Stomach (tissue), 19 donors: ENCODE results near the gene MYO16. TPM values are rescaled to one million over a fixed set of nuclear protein-coding genes. Genes with fewer than 3 reads are reported as not detected.
A peak's percentile ranks its signal among the peaks of the same experiment; 100 is the strongest.

ENCODE experiments used
- DNase-seq, 2 donors: peaks; one replicate each; pipeline versions ENCODE4 v3.0.0 to v3.0.0-alpha.2; 2013 to 2019
- H3K27ac ChIP-seq, 5 donors: fragments of 200-600 bp in 4 of 5; sonication (generic) in 4 of 5; one replicate each; pipeline ENCODE4 v1.5.1; 2013 to 2019; ENCODE audit warnings: mild to moderate bottlenecking in 1 of 5, moderate library complexity in 1 of 5
- H3K27me3 ChIP-seq, 3 donors: fragments of 200-600 bp; sonication (generic); one replicate each; pipeline ENCODE4 v1.5.1; 2017 to 2019; ENCODE audit warnings: mixed run types in 1 of 3
- H3K36me3 ChIP-seq, 4 donors: fragments of 200-600 bp; sonication (generic); 1 replicate in 3 of 4; 2 replicates in 1 of 4; pipeline ENCODE4 v1.5.1; 2016 to 2019
- H3K4me1 ChIP-seq, 4 donors: fragments of 200-600 bp; sonication (generic); one replicate each; pipeline ENCODE4 v1.5.1; 2016 to 2019
- H3K4me3 ChIP-seq, 4 donors: fragments of 200-600 bp; sonication (generic) in 3 of 4; one replicate each; pipeline ENCODE4 v1.5.1; 2016 to 2019; ENCODE audit warnings: mild to moderate bottlenecking in 1 of 4
- H3K9me3 ChIP-seq, 4 donors: fragments of 200-600 bp; sonication (generic); one replicate each; pipeline ENCODE4 v1.5.1; 2016 to 2019
- EP300 ChIP-seq: sonication (generic); formaldehyde crosslinking; IDR thresholded peaks from one replicate; pipeline ENCODE4 v1.6.1; 2017; ENCODE audit warnings: antibody characterized with exemption
- POLR2A ChIP-seq, 4 donors: fragments of 450-650 bp; IDR thresholded peaks; one replicate each; pipeline ENCODE4 v1.6.1; 2016; ENCODE audit warnings: antibody characterized with exemption in 4 of 4, control low read depth in 2 of 4, mild to moderate bottlenecking in 1 of 4, moderate library complexity in 1 of 4
- POLR2AphosphoS5 ChIP-seq, 3 donors: sonication (generic); formaldehyde crosslinking; IDR thresholded peaks; one replicate each; pipeline ENCODE4 v1.6.1; 2016; ENCODE audit warnings: antibody characterized with exemption in 3 of 3
- WGBS, 5 donors: extraction: QIAGEN DNeasy Blood & Tissue Kit in 3 of 5; methylation state at CpG; one replicate each; pipeline versions ENCODE4 v1.1.5 to v1.1.7; 2013 to 2018; 5-methylcytosine and 5-hydroxymethylcytosine counted together
- intact Hi-C: fragments of 100-400 bp; cut with DNase I; formaldehyde crosslinking; loops from one replicate; pipeline ENCODE4 v1.15.1; 2023; ENCODE audit warnings: low total_unique reads
- long read RNA-seq, 10 donors: transcript quantifications; one replicate each; lab custom pipeline, GENCODE V29; 2026
- polyA plus RNA-seq, 3 donors: library from polyadenylated mRNA; stranded (reverse); fragments of 200-250 nt; gene quantifications; one replicate each; pipeline ENCODE4 v1.2.3, GENCODE V29; 2013
- total RNA-seq, 5 donors: library from RNA; depleted of rRNA; stranded (reverse); fragments of >200 nt; gene quantifications; one replicate each; pipeline versions ENCODE4 v1.1.0 to v1.2.3, GENCODE V29; 2014 to 2016
- TF ChIP-seq, protein P1 (sequence below), 7 experiments: fragments of 450-650 bp in 4 of 7; fragments of 200-600 bp in 3 of 7; sonication (generic) in 3 of 7; IDR thresholded peaks; one replicate each; pipeline ENCODE4 v1.5.1; 2016 to 2019; ENCODE audit warnings: antibody characterized with exemption in 7 of 7, control low read depth in 2 of 7, mild to moderate bottlenecking in 1 of 7
- donor health status: healthy with polysubstance abuse.
- donor health status: Bipolar disorder and iron deficiency.
- donor health status: healthy.

Gene MYO16
- total RNA-seq (1 to 10 TPM in 2 of 5 donors, under 1 TPM in 1, not detected in 2; under 0.01 to 1.8 (median 1.6) TPM), polyA plus RNA-seq (under 1 TPM in 2 of 3 donors, not detected in 1; 0.13 to 0.15 TPM)
- long read RNA-seq, donor 1: 0 reads
- long read RNA-seq, donor 2: 0 reads
- long read RNA-seq, donor 3: 0 reads
- long read RNA-seq, donor 4: 0 reads
- long read RNA-seq, donor 5: 0 reads
- long read RNA-seq, donor 6: 0 reads
- long read RNA-seq, donor 7: 0 reads
- long read RNA-seq, donor 8: 0 reads
- long read RNA-seq, donor 9: 0 reads
- long read RNA-seq, donor 10: 0 reads

DNA sequence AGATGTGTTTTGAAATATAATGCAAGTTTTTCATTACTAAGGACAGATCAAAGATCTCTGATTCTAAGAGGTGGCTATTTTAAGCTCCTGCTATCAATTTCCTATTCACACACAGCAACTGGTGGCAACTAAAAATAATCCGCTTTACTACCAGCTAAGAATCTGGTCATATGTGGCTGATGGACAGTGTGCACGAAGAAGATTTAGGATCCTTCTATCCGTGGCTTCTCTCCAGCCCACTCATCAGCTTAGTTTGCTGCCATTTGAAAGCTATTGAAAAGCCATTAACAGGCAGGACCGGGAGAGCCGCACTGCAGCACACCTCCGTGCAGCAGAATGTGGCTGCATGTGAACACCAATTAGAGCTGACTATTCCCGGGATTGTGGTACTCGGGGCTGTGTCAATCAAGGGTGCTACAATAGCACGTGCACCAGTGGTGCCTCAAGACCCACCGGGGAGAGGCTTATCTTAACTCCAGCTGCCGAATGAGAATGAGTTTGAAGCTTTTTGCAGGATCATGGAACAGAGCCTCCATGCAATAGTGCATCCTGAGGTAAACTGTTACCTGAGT is at the start of gene MYO16:
TSS of gene MYO16 (plus strand) at position 431 of the 572 bp plus-strand sequence. CDS start 234 bp downstream, outside the sequence.
- intact Hi-C loops: no loop called here
- no peaks in the 10 kb centered on the region for H3K4me1 ChIP-seq
- no peaks in the 10 kb centered on the region for H3K36me3 ChIP-seq
- H3K27me3 ChIP-seq: peaks cover 0 to 5% (median 4%) of the 10 kb centered on the region in 3 donors
- no peak for TF ChIP-seq POLR2AphosphoS5 (IDR thresholded peaks at IDR 0.05)
- no peak for TF ChIP-seq POLR2A (IDR thresholded peaks at IDR 0.05)
- TF ChIP-seq EP300: no peak
- TF ChIP-seq, protein P1, sequence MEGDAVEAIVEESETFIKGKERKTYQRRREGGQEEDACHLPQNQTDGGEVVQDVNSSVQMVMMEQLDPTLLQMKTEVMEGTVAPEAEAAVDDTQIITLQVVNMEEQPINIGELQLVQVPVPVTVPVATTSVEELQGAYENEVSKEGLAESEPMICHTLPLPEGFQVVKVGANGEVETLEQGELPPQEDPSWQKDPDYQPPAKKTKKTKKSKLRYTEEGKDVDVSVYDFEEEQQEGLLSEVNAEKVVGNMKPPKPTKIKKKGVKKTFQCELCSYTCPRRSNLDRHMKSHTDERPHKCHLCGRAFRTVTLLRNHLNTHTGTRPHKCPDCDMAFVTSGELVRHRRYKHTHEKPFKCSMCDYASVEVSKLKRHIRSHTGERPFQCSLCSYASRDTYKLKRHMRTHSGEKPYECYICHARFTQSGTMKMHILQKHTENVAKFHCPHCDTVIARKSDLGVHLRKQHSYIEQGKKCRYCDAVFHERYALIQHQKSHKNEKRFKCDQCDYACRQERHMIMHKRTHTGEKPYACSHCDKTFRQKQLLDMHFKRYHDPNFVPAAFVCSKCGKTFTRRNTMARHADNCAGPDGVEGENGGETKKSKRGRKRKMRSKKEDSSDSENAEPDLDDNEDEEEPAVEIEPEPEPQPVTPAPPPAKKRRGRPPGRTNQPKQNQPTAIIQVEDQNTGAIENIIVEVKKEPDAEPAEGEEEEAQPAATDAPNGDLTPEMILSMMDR (IDR thresholded peaks at IDR 0.05): no peak
- H3K9me3 ChIP-seq: peaks cover 0 to 9% (median 5%) of the 10 kb centered on the region in 4 donors
- H3K4me3 ChIP-seq: no peak within 1 kb of the TSS
- peak in 1 of 2 donors; percentile 3 for DNase-seq
- H3K27ac ChIP-seq: no peak within 1 kb of the TSS
- 29 to 44% (median 35%) methylated on average over 8 to 11 of the region's 11 CpGs for WGBS, 5 donors

DNA sequence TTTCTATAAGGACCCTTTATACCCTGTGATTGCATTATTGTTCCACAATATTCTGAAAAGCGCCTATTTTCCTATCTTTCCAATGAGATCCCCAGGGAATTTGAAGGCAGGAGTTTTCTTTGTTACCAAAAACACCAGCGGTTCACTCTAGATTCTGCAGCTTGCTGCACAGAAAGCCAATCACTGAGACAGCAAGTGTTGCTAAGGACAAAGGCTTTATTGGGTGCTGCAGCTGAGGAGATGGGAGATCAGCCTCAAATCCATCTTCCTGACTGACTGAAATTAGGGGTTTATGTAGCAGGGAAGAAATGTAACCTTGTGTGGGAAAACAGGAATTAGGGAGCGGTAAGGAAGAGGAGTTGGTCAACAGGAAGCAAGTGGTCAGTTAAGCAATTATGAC is 42.6 kb upstream of the MYO16 start:
- Histone ChIP-seq H3K27ac (no peak overlapping the region), H3K9me3 (peaks cover 0 to 10% (median 7%) of the 10 kb centered on the region in 4 donors), H3K4me3 (no peak overlapping the region), H3K36me3 (no peaks in the 10 kb centered on the region), H3K27me3 (no peaks in the 10 kb centered on the region), H3K4me1 (no peaks in the 10 kb centered on the region)
- no peak for DNase-seq
- WGBS, 5 donors: 84 to 90% (median 87%) methylated on average over 3 of the region's 3 CpGs
- TF ChIP-seq POLR2AphosphoS5 (IDR thresholded peaks at IDR 0.05) (no peak), POLR2A (IDR thresholded peaks at IDR 0.05) (no peak), EP300 (no peak)
- TF ChIP-seq, protein P1 (IDR thresholded peaks at IDR 0.05): no peak
- intact Hi-C loops: no loop called here

DNA sequence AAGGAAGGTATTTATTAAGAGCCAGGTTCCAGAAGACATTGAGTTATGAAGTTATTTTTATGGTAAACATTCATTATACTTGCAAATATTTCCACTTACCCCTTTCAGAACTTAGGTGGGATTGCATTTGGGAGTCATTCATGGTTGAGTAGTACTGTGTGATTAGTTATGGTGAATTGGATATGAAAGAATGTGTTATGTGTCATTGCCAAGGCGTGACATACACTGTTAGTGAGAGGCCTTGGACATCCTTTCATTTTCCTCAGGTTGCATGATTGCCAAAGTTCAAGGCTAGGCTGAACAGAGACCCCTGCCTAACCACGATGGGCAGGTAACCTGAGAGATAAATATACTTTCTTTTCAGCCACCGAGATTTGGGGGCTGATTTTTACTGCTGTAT is 40.9 kb upstream of the MYO16 start:
- DNase-seq: no peak
- 70 to 84% (median 75%) methylated on average over 3 of the region's 3 CpGs for WGBS, 5 donors
- Histone ChIP-seq H3K4me3 (no peak overlapping the region), H3K27ac (no peak overlapping the region), H3K4me1 (no peaks in the 10 kb centered on the region), H3K27me3 (no peaks in the 10 kb centered on the region), H3K36me3 (no peaks in the 10 kb centered on the region), H3K9me3 (peaks cover 0 to 10% (median 7%) of the 10 kb centered on the region in 4 donors)
- intact Hi-C loops: no loop called here
- TF ChIP-seq, protein P1 (IDR thresholded peaks at IDR 0.05): no peak
- TF ChIP-seq POLR2A (IDR thresholded peaks at IDR 0.05) (no peak), EP300 (no peak), POLR2AphosphoS5 (IDR thresholded peaks at IDR 0.05) (no peak)

DNA sequence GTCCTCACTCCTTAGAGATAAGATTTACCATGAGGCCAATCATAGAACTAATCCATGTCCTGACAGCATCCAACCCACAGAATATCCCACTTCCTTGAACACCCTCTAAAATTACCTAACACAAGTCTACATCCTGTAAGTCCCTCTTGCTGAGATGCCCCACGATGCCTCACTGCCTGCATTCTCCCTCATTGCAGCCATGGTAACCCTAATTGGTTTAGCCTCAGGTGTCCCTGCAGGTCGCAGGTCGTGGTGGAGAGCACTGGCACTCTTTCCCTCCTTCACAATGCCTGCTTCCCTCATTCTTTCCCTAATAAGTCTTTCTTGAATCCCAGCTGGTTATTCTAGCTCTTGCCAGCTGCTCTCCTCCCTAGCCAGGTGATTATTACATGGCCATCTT is 35.3 kb upstream of the MYO16 start:
- H3K36me3 ChIP-seq: no peaks in the 10 kb centered on the region
- no peak overlapping the region for H3K4me3 ChIP-seq
- TF ChIP-seq POLR2AphosphoS5 (IDR thresholded peaks at IDR 0.05) (no peak), POLR2A (IDR thresholded peaks at IDR 0.05) (no peak), EP300 (no peak)
- TF ChIP-seq, protein P1 (IDR thresholded peaks at IDR 0.05): no peak
- DNase-seq: no peak
- intact Hi-C loops: no loop called here
- no peak overlapping the region for H3K27ac ChIP-seq
- H3K4me1 ChIP-seq: no peaks in the 10 kb centered on the region
- no peaks in the 10 kb centered on the region for H3K27me3 ChIP-seq
- H3K9me3 ChIP-seq: no peaks in the 10 kb centered on the region
- 8 to 30% (median 18%) methylated on average over 3 of the region's 3 CpGs for WGBS, 5 donors
